HepG2 (cell line): Measurements from ENCODE around the gene OSBPL8. TPM values are rescaled to one million over a fixed set of nuclear protein-coding genes. Genes with fewer than 3 reads are reported as not detected.

ENCODE experiments used
- ATAC-seq: fragments of 200-7000 bp; cut with Tn5 transposase; 3 replicates; pipeline ENCODE4 v1.9.1; 2020; ENCODE audit warnings: mild to moderate bottlenecking, moderate library complexity
- BruUV-seq: library from RNA; stranded (reverse); fragments of 400-500 nt; replicated peaks from 2 replicates; lab custom pipeline; 2021; lab: Mats Ljungman, UMichigan
- CTCF ChIA-PET: fragments of 300-600 bp; formaldehyde crosslinking; extraction: SDS; loops from one replicate; lab custom pipeline; 2021; ENCODE audit warnings: low total read pairs, inconsistent platforms, low intra/inter-chr PET ratio; lab: Yijun Ruan, JAX
- POLR2A ChIA-PET: fragments of 350-600 bp; sonication (Branson Sonifier 250); formaldehyde crosslinking; loops from one replicate; lab custom pipeline; 2020; ENCODE audit warnings: antibody characterized with exemption, inconsistent platforms; lab: Yijun Ruan, JAX
- DNase-seq: peaks from one replicate; pipeline ENCODE4 v3.0.0-alpha.2; 2015; ENCODE audit warnings: low spot score
- FAIRE-seq: peaks from 3 replicates; lab custom pipeline; 2011; peaks lifted over from hg19 to GRCh38; lab: Jason Lieb, UNC
- H2AFZ ChIP-seq: one replicate; pipeline ENCODE4 v1.6.1; 2011; ENCODE audit warnings: low read length, inconsistent platforms
- H3K27ac ChIP-seq: fragments of 300-600 bp; 3 replicates; pipeline ENCODE4 v1.8.0; 2011; ENCODE audit warnings: mixed run types, mild to moderate bottlenecking, mixed read lengths, low read length, inconsistent platforms; ENCODE audit not compliant: insufficient read depth; ENCODE audit errors: extremely low read length
- H3K27me3 ChIP-seq, 2 experiments: fragments of 200-600 bp in 1 of 2; 2 replicates in 1 of 2; 3 replicates in 1 of 2; pipeline versions ENCODE4 v1.6.0 to v1.8.0; 2011; ENCODE audit warnings: low read length in 2 of 2, mild to moderate bottlenecking in 2 of 2, moderate library complexity in 2 of 2, inconsistent platforms in 1 of 2; ENCODE audit not compliant: insufficient read depth in 2 of 2, control insufficient read depth in 1 of 2
- H3K36me3 ChIP-seq, 2 experiments: fragments of 200-600 bp in 1 of 2; replicated peaks in 1 of 2; 2 replicates in 1 of 2; 3 replicates in 1 of 2; pipeline versions ENCODE4 v1.5.1 to v1.8.0; 2011; ENCODE audit warnings: low read length in 2 of 2, inconsistent platforms in 1 of 2; ENCODE audit not compliant: insufficient read depth in 2 of 2, control insufficient read depth in 1 of 2
- H3K4me1 ChIP-seq: 2 replicates; pipeline ENCODE4 v1.5.1; 2012; ENCODE audit warnings: low read length, inconsistent platforms; ENCODE audit not compliant: insufficient read depth
- H3K4me2 ChIP-seq: 2 replicates; pipeline ENCODE4 v1.6.0; 2011; ENCODE audit warnings: low read depth, low read length, inconsistent platforms
- H3K4me3 ChIP-seq, 3 experiments: fragments of 200-600 bp in 1 of 3; sonication (generic), shearing (Covaris generic) in 1 of 3; replicated peaks in 1 of 3; 2 replicates each; pipeline ENCODE4 v1.5.1; 2011 to 2016; ENCODE audit warnings: low read length in 3 of 3, inconsistent platforms in 2 of 3, low read depth in 2 of 3, mild to moderate bottlenecking in 2 of 3, control low read depth in 1 of 3, mixed read lengths in 1 of 3; ENCODE audit not compliant: insufficient read depth in 1 of 3
- H3K79me2 ChIP-seq: one replicate; pipeline ENCODE4 v1.6.1; 2011; ENCODE audit warnings: low read length, inconsistent platforms; ENCODE audit not compliant: insufficient read depth
- H3K9ac ChIP-seq: 2 replicates; pipeline ENCODE4 v1.6.0; 2011; ENCODE audit warnings: mild to moderate bottlenecking, low read depth, low read length, inconsistent platforms; ENCODE audit not compliant: insufficient read depth
- H3K9me3 ChIP-seq: 2 replicates; pipeline ENCODE4 v1.5.1; 2012; ENCODE audit warnings: mild to moderate bottlenecking, low read length
- H4K20me1 ChIP-seq: 2 replicates; pipeline ENCODE4 v1.6.0; 2011; ENCODE audit warnings: inconsistent platforms, mild to moderate bottlenecking, low read length, moderate library complexity; ENCODE audit not compliant: insufficient read depth
- ATM ChIP-seq: fragments of 450-650 bp; IDR thresholded peaks from 2 replicates; pipeline ENCODE4 v1.7.1; 2017; ENCODE audit warnings: mild to moderate bottlenecking, borderline replicate concordance
- DPF2 ChIP-seq: sonication (generic); formaldehyde crosslinking; IDR thresholded peaks from 2 replicates; pipeline ENCODE4 v1.4.0; 2020; ENCODE audit warnings: mild to moderate bottlenecking, low read depth, missing genetic modification reagents, borderline replicate concordance
- EHMT2 ChIP-seq: fragments of 200-600 bp; sonication (generic); IDR thresholded peaks from 2 replicates; pipeline ENCODE4 v1.7.0; 2017; ENCODE audit warnings: antibody characterized with exemption, low read depth, low read length, borderline replicate concordance
- MEIS2 ChIP-seq: sonication (generic); formaldehyde crosslinking; IDR thresholded peaks from 2 replicates; pipeline ENCODE4 v1.9.0; 2021; ENCODE audit warnings: mild to moderate bottlenecking, missing genetic modification reagents
- MTF1 ChIP-seq: sonication (generic); formaldehyde crosslinking; IDR thresholded peaks from 2 replicates; pipeline ENCODE4 v1.5.0; 2020; ENCODE audit warnings: missing genetic modification reagents
- NFE2L1 ChIP-seq: sonication (generic); formaldehyde crosslinking; IDR thresholded peaks from 2 replicates; pipeline ENCODE4 v1.4.0; 2020; ENCODE audit warnings: missing genetic modification reagents, mild to moderate bottlenecking, borderline replicate concordance
- PHF20 ChIP-seq: sonication (generic); formaldehyde crosslinking; IDR thresholded peaks from 2 replicates; pipeline ENCODE4 v1.5.0; 2020; ENCODE audit warnings: mild to moderate bottlenecking, missing genetic modification reagents
- TERF1 ChIP-seq: sonication (generic); formaldehyde crosslinking; IDR thresholded peaks from 2 replicates; pipeline ENCODE4 v1.8.0; 2022; ENCODE audit warnings: mild to moderate bottlenecking, missing genetic modification reagents, moderate library complexity
- TFE3 ChIP-seq: IDR thresholded peaks from 2 replicates; pipeline ENCODE4 v1.6.1; 2016
- ZNF280B ChIP-seq: sonication (generic); formaldehyde crosslinking; IDR thresholded peaks from 2 replicates; pipeline ENCODE4 v1.5.0; 2020; ENCODE audit warnings: missing genetic modification reagents, mild to moderate bottlenecking, borderline replicate concordance
- ZNF317 ChIP-seq: sonication (generic); formaldehyde crosslinking; IDR thresholded peaks from 2 replicates; pipeline ENCODE4 v1.5.0; 2020; ENCODE audit warnings: mild to moderate bottlenecking, missing genetic modification reagents
- ZNF569 ChIP-seq: sonication (generic); formaldehyde crosslinking; IDR thresholded peaks from 2 replicates; pipeline ENCODE4 v1.5.0; 2020; ENCODE audit warnings: mild to moderate bottlenecking, missing genetic modification reagents, moderate library complexity, borderline replicate concordance
- WGBS: methylation state at CpG from one replicate; pipeline ENCODE4 v1.1.6; 2017; ENCODE audit warnings: low lambda C conversion rate; 5-methylcytosine and 5-hydroxymethylcytosine counted together
- in situ Hi-C: cut with HindIII; loops from 2 replicates; pipeline ENCODE4 v1.10.0; 2017; ENCODE audit warnings: low pct_unique_long_range_greater_than_20kb; ENCODE audit not compliant: extremely low pct_ligation_motif_present
- intact Hi-C: fragments of 100-400 bp; cut with micrococcal nuclease; formaldehyde crosslinking; loops from one replicate; pipeline ENCODE4 v1.10.0; 2022; ENCODE audit not compliant: unreplicated experiment
- polyA plus RNA-seq, 8 experiments: library from polyadenylated mRNA; depleted of rRNA in 3 of 8; stranded (reverse) in 7 of 8; unstranded in 1 of 8; fragments of >200 nt; fragmentation: Illumina TruSeq in 4 of 8; extraction: Trizol in 4 of 8; gene quantifications; 2 replicates each; pipeline versions ENCODE4 v1.2.1 to v1.2.3, GENCODE V29; 2011 to 2016; ENCODE audit warnings: low read depth in 4 of 8, missing spikeins in 1 of 8, mixed read lengths in 1 of 8; ENCODE audit not compliant: insufficient read depth in 1 of 8
- total RNA-seq, 5 experiments: library from RNA; depleted of rRNA; stranded (reverse); fragments of >200 nt; fragmentation: Illumina TruSeq; extraction: Trizol; gene quantifications; 2 replicates each; pipeline ENCODE4 v1.2.3, GENCODE V29; 2016; ENCODE audit warnings: low read depth in 1 of 5
- TF ChIP-seq, protein P1 (sequence below): sonication (generic); formaldehyde crosslinking; IDR thresholded peaks from 2 replicates; pipeline ENCODE4 v1.5.0; 2020; ENCODE audit warnings: missing genetic modification reagents
- TF ChIP-seq, protein P2 (sequence below): sonication (generic); formaldehyde crosslinking; IDR thresholded peaks from 2 replicates; pipeline ENCODE4 v1.4.0; 2020; ENCODE audit warnings: missing genetic modification reagents, borderline replicate concordance

OSBPL8 gene
- total and polyA plus RNA-seq, 2 of the 13 experiments (the other 11 are each of a cell fraction or from before 2014, with no cell fraction given) = 11.0 to 33.9 TPM

DNA sequence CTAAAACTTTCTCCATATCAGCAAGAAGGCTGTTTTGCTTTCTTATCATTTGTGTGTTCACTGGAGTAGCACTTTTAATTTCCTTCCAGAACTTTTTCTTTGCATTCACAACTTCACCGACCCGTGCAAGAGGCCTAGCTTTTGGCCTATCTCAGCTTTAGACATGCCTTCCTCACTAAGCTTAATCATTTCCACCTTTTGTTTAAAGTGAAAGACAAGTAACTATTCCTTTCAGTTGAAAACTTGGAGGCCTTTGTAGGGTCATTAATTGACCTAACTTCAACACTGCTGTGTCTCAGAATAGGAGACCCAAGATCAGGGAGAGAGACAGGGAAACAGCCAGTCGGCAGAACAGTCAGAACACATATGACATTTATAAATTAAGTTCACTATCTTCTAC, 250.7 kb downstream of the OSBPL8 start:
- WGBS = 32% methylated on average over 3 of the region's 3 CpGs
- intact Hi-C loops (no loop called here), in situ Hi-C loops (no loop called here)
- no peak for ATAC-seq
- CTCF ChIA-PET = no interaction called here
- POLR2A ChIA-PET = no interaction called here
- no peak for DNase-seq
- FAIRE-seq = no peak
- no peak overlapping the region for H3K4me3 ChIP-seq
- no peaks in the 10 kb centered on the region for H4K20me1 ChIP-seq
- H3K27me3 ChIP-seq = peaks cover 0 to 6% of the 10 kb centered on the region in 2 experiments; a peak in 2 of 5 replicates
- no peaks in the 10 kb centered on the region for H3K9me3 ChIP-seq
- no peaks in the 10 kb centered on the region for H3K4me1 ChIP-seq
- H3K27ac ChIP-seq = no peak overlapping the region
- no peaks in the 10 kb centered on the region for H3K36me3 ChIP-seq
- BruUV-seq = no TSS peak
- H3K9ac ChIP-seq = no peak overlapping the region
- no peaks in the 10 kb centered on the region for H3K79me2 ChIP-seq
- no peak overlapping the region for H2AFZ ChIP-seq
- no peak overlapping the region for H3K4me2 ChIP-seq
- TF ChIP-seq TERF1 (CRISPR knock-in tag) = no peak
- no peak for TF ChIP-seq NFE2L1 (CRISPR knock-in tag)
- no peak for TF ChIP-seq TFE3
- TF ChIP-seq, protein P1, sequence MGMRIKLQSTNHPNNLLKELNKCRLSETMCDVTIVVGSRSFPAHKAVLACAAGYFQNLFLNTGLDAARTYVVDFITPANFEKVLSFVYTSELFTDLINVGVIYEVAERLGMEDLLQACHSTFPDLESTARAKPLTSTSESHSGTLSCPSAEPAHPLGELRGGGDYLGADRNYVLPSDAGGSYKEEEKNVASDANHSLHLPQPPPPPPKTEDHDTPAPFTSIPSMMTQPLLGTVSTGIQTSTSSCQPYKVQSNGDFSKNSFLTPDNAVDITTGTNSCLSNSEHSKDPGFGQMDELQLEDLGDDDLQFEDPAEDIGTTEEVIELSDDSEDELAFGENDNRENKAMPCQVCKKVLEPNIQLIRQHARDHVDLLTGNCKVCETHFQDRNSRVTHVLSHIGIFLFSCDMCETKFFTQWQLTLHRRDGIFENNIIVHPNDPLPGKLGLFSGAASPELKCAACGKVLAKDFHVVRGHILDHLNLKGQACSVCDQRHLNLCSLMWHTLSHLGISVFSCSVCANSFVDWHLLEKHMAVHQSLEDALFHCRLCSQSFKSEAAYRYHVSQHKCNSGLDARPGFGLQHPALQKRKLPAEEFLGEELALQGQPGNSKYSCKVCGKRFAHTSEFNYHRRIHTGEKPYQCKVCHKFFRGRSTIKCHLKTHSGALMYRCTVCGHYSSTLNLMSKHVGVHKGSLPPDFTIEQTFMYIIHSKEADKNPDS (CRISPR knock-in tag) = no peak
- no peak for TF ChIP-seq ZNF280B (CRISPR knock-in tag)
- TF ChIP-seq, protein P2, sequence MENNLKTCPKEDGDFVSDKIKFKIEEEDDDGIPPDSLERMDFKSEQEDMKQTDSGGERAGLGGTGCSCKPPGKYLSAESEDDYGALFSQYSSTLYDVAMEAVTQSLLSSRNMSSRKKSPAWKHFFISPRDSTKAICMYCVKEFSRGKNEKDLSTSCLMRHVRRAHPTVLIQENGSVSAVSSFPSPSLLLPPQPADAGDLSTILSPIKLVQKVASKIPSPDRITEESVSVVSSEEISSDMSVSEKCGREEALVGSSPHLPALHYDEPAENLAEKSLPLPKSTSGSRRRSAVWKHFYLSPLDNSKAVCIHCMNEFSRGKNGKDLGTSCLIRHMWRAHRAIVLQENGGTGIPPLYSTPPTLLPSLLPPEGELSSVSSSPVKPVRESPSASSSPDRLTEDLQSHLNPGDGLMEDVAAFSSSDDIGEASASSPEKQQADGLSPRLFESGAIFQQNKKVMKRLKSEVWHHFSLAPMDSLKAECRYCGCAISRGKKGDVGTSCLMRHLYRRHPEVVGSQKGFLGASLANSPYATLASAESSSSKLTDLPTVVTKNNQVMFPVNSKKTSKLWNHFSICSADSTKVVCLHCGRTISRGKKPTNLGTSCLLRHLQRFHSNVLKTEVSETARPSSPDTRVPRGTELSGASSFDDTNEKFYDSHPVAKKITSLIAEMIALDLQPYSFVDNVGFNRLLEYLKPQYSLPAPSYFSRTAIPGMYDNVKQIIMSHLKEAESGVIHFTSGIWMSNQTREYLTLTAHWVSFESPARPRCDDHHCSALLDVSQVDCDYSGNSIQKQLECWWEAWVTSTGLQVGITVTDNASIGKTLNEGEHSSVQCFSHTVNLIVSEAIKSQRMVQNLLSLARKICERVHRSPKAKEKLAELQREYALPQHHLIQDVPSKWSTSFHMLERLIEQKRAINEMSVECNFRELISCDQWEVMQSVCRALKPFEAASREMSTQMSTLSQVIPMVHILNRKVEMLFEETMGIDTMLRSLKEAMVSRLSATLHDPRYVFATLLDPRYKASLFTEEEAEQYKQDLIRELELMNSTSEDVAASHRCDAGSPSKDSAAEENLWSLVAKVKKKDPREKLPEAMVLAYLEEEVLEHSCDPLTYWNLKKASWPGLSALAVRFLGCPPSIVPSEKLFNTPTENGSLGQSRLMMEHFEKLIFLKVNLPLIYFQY (CRISPR knock-in tag) = no peak
- no peak for TF ChIP-seq MTF1 (CRISPR knock-in tag)
- TF ChIP-seq PHF20 = no peak
- no peak for TF ChIP-seq ZNF569 (CRISPR knock-in tag)
- no peak for TF ChIP-seq ZNF317 (CRISPR knock-in tag)
- TF ChIP-seq MEIS2 (CRISPR knock-in tag) = no peak
- no peak for TF ChIP-seq ATM
- no peak for TF ChIP-seq EHMT2
- no peak for TF ChIP-seq DPF2 (CRISPR knock-in tag)
